Measurements from ENCODE around the gene MUC20.
"Not testable (repeated sequence)": the region's sequence is repeated elsewhere in the genome, so short reads cannot be mapped to it uniquely, and the experiment has no call there.

MUC20 gene

DNA sequence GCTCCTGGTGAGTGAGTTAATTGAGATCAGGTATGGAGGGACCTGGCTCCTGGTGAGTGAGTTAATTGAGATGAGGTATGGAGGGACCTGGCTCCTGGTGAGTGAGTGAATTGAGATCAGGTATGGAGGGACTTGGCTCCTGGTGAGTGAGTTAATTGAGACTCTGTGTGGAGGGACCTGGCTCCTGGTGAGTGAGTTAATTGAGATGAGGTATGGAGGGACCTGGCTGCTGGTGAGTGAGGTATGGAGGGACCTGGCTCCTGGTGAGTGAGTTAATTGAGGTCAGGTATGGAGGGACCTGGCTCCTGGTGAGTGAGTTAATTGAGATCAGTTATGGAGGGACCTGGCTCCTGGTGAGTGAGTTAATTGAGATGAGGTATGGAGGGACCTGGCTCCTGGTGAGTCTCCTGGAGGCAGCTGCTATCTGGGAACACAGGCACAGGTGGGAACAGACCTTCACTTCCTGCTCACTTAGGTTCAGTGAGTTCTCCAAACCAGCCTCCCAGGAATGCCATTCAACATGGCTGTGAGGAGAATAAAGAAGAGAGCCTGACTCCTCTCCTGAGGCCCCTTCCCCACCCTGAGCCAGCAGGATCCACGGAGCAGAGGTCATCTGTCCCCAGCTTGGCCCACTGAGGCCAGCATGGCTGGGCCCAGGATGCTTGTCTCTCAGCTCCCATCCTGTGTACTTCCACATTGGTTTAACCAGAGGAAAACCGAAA is 9.5 kb upstream of the MUC20 start:
- not testable (repeated sequence) for DNase-seq

- no peak for DNase-seq
Observed at GRCh38 chr3:195711813-195712534, 8.8 kb upstream of the MUC20 start.

DNA sequence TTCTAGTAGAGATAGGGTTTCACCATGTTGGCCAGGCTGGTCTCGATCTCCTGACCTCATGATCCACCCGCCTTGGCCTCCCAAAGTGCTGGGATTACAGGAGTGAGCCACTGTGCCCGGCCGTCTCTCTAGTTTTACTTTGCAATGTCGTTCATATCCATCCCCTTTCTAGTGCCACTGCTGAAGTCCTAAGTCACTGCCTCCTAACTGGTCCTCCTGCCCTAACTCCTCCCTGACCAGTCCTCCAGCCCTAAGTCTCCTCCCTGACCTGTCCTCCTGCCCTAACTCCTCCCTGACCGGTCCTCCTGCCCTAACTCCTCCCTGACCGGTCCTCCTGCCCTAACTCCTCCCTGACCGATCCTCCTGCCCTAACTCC is 8.3 kb upstream of the MUC20 start:
- not testable (repeated sequence) for DNase-seq

DNA sequence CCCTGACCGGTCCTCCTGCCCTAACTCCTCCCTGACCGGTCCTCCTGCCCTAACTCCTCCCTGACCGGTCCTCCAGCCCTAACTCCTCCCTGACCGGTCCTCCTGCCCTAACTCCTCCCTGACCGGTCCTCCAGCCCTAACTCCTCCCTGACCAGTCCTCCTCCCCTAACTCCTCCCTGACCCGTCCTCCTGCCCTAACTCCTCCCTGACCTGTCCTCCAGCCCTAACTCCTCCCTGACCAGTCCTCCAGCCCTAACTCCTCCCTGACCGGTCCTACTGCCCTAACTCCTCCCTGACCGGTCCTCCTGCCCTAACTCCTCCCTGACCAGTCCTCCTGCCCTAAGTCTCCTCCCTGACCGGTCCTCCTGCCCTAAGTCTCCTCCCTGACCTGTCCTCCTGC is 7.6 kb upstream of the MUC20 start:
- not testable (repeated sequence) for DNase-seq

GRCh38 chr3:195714380-195715011 is 6.3 kb upstream of the MUC20 start:
- no peak for DNase-seq

- DNase-seq, result no peak
Observed at GRCh38 chr3:195715134-195715533, 5.6 kb upstream of the MUC20 start.

GRCh38 chr3:195715583-195716266 is 5.1 kb upstream of the MUC20 start:
- no peak for DNase-seq

GRCh38 chr3:195717416-195717815 is 3.4 kb upstream of the MUC20 start:
- no peak for DNase-seq

DNA sequence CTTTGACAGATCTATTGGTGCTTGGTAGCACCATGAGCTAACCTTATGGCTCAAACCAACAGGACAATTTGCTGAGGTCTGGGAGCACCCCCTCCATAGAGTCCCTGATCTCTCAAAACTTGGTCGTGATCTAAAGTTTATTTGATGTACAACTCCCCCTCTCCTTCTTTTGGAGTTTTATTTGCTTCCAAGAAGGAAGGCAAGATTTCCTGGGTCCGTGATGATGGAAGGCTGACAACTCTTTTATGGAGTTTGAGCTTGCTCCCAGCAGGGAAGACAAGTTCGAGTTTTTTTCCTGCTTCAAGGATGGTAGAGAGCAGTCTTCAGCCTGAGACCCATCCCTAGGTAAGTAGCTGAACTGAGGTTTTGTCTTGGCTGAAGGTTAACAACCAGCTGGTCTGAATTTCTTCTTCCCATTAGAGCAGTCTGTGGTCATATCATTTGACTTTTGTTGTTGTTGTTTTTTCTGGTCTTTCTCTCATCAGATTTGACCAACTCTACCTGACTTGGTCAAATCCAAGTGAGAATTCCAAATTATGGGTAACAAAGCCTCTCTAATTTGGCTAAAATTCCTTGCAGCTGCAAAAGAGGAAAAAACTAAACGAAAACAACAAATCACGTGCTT is 2.8 kb upstream of the MUC20 start:
- DNase-seq, result no peak

- no peak for DNase-seq
Observed at GRCh38 chr3:195718477-195718984, 2.2 kb upstream of the MUC20 start.

DNA sequence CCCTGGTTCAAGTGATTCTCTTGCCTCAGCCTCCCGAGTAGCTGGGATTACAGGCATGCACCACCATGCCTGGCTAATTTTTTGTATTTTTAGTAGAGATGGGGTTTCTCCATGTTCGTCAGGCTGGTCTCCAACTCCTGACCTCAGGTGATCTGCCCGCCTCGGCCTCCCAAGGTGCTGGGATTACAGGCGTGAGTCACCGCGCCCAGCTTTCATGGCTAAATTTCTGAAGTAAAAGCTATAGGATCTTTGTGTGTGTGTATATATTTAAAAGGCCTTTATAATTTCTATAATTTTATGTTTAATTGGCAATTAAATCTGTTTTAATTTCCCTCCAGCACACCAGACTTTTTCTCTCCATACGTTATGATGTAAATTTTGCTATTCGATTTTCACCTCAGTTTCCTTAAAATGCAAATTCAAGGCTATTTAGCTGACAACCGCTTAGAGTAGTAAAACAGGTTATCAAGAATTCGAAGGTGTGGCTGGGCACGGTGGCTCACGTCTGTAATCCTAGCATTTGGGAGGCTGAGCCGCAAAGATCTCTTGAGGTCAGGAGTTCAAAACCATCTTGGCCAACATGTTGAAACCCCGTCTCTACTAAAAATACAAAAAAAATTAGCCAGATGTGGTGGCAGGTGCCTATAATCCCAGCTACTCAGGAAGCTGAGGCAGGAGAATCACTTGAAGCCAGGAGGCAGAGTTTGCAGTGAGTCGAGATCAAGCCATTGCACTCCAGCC is 1.1 kb upstream of the MUC20 start:
- not testable (repeated sequence) for DNase-seq

- not testable (repeated sequence) for DNase-seq
Observed at GRCh38 chr3:195722139-195722995, 1.6 kb downstream of the MUC20 start.

GRCh38 chr3:195722996-195723345 is 2.2 kb downstream of the MUC20 start:
- DNase-seq, result not testable (repeated sequence)

GRCh38 chr3:195724363-195724762 is 3.6 kb downstream of the MUC20 start:
- DNase-seq, result not testable (repeated sequence)

GRCh38 chr3:195725916-195726740 is 5.3 kb downstream of the MUC20 start:
- DNase-seq, result not testable (repeated sequence)

GRCh38 chr3:195727606-195728195 is 6.9 kb downstream of the MUC20 start:
- DNase-seq, result no peak

- not testable (repeated sequence) for DNase-seq
Observed at GRCh38 chr3:195728789-195729188, 8.0 kb downstream of the MUC20 start.

DNA sequence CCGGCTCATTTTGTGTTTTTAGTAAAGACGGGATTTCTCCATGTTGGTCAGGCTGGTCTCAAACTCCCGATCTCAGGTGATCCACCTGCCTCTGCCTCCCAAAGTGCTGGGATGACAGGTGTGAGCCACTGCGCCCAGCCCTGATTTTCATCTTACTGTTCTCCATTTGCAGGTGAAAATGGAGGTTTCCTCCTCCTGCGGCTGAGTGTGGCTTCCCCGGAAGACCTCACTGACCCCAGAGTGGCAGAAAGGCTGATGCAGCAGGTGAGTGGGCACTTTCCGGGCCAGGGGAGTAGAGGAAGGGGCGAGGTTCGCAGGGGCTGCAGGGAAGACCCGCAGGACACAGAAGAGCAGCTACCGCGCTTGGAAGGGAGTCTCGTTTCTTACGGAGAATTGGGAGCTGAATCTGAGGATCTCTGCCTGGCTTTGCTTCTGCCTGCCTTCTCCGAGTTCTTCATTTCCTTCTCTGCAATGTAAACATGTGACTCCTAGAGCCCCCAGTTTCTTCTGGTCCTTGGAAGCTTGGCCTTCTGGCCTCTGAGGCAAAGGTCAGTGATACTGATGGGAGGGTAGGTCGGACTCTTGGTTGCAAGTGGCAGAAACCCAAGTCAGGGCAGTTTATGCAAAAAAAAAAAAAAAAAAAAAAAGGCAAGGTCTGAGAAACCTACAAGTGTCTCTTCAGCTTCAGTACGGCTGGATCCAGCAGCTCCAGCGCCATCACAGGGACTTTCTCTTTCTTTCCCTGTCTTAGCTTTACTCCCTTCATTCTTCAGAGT is 8.9 kb downstream of the MUC20 start:
- DNase-seq, result no peak

- DNase-seq, result no peak
Observed at GRCh38 chr3:195731356-195731905, 10.7 kb downstream of the MUC20 start.

Data from NCI-H2227 treated with DMSO at 0.1 percent for 48 hours (cell line).